Activated CD4-positive, alpha-beta T cell treated with anti-CD3 and anti-CD28 coated beads for 4 hours (primary cell): ENCODE results near the gene NFIX.

Source experiments
- DNase-seq, 2 donors: peaks; one replicate each; pipeline ENCODE4 v3.0.0-alpha.2; 2020

Gene NFIX

GRCh38 chr19:13039211-13039789 is 44.0 kb downstream of the NFIX start:
- DNase-seq = no peak

- no peak for DNase-seq
These were observed 45.1 kb downstream of the NFIX start for GRCh38 chr19:13040232-13040947.

DNA sequence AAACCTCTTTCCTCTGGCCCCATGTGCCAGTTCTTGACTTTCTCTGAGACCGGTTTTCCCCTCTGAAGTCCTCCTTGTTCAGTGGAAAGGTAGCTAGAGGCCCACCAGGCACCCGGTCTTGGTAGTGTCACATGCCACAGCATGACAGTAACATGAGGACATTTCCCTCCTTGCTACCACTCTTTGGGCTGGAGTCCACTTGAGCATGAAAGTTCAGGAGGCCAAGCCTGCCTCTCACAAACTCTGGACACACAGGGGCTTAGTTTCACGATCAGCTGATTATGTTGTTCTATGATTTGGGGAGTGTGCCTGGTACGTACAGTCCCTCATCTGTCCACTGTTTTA is 45.6 kb downstream of the NFIX start:
- DNase-seq = no peak

- no peak for DNase-seq
These were observed 47.3 kb downstream of the NFIX start for GRCh38 chr19:13042443-13043130.

DNA sequence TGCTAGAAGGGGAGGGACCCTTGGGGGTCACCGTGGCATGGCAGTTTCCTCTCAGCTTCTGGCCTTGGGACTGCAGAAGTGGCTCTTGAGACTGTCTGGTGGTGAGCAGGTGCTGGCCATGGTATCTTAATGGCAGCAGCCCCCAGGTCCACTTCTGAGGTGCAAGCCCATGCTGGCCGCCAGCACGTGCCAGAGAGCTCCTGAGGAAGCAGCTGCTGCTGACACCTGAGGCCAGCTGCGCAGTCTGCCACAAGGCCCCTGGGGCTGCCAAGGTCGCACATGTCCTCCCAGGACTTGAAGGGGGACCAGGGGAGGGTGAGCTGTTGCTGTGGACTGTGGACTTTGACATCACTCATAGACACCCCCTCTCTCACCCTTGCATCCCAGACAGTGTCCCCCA is 48.0 kb downstream of the NFIX start:
- no peak for DNase-seq

DNA sequence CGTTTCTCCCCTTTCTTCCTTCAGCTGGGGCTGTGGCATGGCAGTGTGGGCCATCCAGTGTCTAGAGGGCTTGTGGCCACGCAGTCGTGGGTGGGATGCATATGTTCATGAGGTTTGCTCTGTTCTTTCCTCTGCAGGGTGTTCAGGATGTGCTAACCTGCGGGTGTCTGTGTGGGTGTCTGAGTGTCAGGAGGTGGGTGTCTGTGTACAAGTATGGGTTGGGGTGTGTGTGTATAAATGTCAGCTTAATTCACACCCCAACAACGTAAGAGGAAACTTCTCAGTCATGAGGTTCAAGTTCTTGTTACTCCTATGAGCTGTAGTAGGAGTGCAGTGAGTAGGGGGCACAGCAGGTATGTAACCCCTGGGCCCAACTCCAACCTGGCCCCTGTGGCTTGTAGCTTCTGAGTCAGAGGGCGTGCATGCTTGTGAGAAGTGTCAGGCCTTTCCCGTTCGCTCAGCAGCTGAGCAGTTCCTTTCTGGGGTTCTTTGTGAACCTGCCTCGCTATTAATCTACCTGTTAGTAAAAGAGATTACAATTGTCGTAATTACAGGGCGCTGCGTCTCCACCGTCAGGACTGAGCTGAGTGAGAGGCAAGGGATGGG is 49.1 kb downstream of the NFIX start:
- peak in 1 of 2 donors; percentile 15 for DNase-seq

DNA sequence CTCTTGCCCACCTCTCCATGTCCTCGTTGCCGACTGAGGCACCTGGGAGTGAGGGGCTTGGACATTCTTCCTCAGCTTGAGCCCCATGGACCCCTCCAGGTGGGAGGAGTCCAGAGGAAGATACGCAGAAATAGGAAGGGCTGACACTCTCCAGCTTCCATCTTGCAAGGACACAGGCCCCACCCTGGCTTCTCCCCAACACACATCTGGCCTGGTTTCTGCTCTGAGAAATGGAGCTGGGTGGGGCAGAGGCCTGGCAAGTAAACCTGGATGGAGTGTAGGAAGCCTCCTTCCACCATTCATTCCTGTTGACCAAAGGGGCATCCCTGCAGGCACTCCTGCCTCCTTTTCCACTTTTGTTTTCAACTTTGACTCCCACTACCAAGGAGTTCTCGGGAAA is 50.5 kb downstream of the NFIX start:
- no peak for DNase-seq

GRCh38 chr19:13047374-13047773 is 52.1 kb downstream of the NFIX start:
- DNase-seq = no peak

- DNase-seq = no peak
These were observed 55.0 kb downstream of the NFIX start for GRCh38 chr19:13050274-13050673.

- DNase-seq = peak; percentile 9
These were observed 56.4 kb downstream of the NFIX start for GRCh38 chr19:13051557-13052165.

GRCh38 chr19:13052447-13053175 is 57.3 kb downstream of the NFIX start:
- no peak for DNase-seq

- no peak for DNase-seq
These were observed 58.0 kb downstream of the NFIX start for GRCh38 chr19:13053238-13053637.

DNA sequence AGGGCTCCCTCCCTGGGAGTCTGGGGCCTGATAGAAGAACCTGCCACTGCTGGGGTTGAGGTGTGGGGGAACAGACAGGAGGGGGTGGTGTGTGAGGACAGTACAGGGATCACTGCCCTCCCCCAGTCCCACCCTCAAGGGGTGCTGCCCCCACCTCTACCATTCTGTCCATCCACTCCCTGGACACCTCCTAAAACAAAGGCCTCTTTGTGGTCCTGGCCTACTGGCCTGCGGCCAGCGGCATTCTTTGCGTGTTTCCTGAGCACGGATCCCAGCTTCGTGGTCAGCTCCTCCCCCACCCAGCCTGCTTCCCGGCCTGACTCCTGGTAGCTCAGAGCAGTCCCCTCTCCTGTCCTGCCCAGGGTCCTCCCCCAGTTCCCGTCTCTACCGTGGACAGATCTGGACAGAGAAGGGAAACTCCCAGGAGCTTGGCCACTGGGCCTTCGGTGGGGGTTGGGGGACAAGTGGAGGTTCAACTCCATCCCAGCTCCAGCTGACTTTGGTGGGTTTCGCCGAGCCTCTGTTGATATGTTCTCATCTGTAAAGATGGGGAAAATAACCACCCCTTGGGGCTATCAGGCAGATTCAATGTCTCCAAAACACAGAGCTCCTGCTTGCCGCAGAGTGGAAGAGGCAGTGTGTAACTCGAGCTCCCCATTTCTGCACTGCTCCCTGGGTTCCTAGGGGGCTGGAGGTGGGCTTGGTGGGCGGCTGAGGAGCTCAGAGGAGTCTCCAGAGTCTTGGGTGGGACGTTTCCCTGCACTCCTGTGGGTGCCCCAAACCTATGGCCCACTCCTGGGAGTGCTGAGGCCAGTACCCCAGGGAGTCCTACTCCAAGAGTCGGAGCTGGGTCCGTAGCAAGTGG is 58.7 kb downstream of the NFIX start:
- no peak for DNase-seq

GRCh38 chr19:13054626-13055212 is 59.4 kb downstream of the NFIX start:
- DNase-seq = no peak

DNA sequence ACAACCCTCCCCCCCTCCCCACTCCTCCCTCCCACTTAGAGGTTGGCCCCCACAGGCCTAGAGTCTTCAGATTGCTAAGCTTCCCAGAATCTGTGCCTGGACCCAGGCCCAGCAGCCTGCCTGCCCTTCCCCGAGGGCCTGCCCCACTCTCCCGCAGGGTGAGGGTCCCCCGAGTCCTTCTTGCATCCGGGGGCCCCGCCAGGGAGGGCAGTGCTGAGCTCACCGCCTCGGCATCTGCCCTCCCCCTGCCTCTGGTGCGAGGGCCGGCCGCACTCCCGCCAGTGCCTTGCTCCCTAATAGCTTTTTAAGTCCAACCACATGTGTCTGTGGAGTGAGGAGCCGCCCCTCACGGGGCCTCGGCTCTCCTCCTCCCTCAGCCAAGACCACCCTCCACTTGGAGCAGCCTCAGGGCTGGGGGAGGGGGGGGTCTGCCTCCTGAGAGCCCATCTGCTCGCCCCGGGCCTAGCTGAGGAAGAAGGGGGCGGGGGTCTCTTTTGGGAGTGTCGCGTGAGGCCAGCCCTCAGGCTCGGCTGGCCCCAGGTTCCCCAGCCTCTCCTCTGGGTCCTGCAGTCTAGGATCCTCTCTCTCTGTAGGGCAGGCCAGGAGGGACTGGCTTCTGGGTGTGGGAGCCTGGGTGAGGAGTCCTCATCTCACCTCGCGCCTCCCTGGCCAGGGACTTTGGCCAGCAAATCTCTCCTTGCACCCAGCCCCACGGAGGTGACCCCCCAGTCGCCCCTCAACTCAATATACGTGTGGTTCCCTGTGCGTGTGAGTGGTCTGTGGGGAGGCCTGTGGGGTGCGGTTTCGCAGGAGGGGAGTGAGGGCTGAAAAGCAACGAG is 60.2 kb downstream of the NFIX start:
- DNase-seq = no peak

DNA sequence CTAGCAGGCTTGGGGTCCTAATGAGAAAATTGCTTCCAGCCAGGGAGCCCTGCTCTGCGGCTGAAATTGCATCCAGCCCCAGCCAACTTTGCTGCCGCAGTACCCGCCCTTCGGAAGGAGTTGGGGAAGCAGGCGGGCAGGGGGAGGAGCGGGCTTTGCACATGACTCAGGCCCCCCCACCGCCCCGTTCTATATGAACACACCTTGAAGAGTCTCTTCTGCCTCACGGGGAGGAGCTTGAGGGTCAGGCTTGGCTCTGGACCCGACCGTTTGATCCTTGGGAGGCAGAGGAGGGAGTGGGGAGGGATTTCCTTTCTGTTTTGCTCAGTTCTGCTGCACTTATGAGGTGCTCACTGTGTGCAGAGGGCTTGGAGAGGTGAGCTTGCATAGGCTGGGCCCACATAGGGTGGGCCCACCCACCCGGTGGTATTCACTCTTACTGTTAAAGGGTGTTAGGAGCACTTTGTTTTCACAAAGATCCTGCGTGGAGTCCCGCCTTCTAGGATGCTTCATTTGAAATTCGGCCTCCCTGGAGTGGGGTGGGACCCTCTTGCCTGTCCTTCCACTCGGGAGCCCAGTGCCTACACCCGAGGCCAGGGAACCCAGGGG is 60.9 kb downstream of the NFIX start:
- DNase-seq = no peak

DNA sequence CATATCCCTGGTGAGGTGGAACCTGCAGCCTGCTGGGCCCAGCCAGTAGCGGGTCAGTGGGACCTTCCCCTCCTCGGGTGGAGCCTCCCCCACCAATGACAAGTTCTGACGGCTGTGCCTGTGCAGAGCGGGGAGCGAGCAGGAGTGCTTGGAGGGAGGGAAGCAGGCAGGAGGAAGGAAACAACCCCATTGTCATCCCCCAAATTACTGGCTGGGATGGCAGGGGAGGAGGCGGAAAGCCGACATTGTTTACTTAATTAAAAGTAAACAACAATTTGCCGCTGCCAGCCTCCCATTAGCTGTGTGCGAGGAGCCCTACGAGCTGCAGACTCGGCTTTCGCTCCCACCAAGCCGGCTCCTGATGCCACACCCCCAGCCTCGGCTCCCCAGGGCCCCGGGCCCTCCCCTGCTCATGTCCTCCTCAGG is 61.9 kb downstream of the NFIX start:
- no peak for DNase-seq

DNA sequence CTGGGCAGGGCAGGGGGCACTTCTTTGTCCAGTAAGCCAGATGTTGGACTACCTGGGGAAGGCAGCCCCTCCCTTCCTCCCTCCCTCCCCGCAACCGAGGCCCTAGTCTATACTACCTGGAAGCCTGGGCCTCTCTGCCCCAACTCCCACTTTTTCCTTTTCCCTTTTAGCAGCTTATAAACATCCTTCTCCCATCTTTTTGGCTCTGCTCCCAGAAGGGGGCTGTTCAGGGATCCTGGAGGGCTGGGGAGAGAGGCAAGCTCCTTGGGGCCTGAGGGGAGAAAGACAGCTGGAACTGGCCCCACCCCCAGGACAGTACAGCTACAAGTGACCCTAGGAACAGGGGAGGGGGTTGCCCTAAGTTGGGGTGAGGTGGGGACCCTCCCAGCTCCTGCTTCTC is 62.5 kb downstream of the NFIX start:
- no peak for DNase-seq

DNA sequence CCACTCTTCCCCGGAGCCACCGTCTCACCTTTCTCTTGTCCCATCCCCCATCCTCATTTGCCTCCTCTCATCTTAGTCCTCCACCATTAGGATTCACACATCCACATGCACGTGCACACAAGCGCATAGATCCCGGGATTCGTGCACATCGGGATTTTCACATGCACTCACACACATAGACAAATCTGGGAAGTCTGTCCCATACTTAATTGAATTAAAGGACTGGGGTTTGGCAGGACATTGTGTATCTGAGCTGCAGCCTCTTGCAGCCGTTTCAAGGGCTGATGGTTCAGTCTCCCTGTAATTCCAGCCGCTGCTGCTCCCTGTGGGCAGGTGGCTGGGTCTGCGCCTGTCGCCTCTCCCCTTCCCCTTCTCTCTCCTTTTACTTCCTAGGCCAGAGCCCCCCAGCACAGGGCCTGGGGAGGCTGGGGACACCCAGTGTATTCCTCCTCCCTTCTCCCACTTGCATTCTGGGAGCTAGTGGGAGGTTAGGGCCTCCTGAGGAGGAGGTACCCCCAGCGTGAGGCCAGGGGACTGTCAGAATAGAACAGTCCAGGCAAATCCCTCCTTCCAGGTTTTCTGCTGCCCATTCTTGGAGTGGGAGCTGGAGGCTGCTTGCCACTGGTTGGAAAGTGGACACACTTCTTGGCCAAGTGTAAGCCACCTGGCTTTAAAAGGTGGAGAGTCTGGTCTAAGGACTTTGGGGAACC is 63.8 kb downstream of the NFIX start:
- no peak for DNase-seq
